ENCODE data around the gene LGSN.

GRCh38 chr6:63355632-63356031 lies 35.8 kb upstream of the LGSN start:
- TF ChIP-seq POLR2A (IDR thresholded peaks at IDR 0.05) (no peak), POLR2AphosphoS5 (IDR thresholded peaks at IDR 0.05) (no peak)
- TF ChIP-seq, protein P1, sequence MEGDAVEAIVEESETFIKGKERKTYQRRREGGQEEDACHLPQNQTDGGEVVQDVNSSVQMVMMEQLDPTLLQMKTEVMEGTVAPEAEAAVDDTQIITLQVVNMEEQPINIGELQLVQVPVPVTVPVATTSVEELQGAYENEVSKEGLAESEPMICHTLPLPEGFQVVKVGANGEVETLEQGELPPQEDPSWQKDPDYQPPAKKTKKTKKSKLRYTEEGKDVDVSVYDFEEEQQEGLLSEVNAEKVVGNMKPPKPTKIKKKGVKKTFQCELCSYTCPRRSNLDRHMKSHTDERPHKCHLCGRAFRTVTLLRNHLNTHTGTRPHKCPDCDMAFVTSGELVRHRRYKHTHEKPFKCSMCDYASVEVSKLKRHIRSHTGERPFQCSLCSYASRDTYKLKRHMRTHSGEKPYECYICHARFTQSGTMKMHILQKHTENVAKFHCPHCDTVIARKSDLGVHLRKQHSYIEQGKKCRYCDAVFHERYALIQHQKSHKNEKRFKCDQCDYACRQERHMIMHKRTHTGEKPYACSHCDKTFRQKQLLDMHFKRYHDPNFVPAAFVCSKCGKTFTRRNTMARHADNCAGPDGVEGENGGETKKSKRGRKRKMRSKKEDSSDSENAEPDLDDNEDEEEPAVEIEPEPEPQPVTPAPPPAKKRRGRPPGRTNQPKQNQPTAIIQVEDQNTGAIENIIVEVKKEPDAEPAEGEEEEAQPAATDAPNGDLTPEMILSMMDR (IDR thresholded peaks at IDR 0.05): no peak
